BE2C (cell line): ENCODE data around the gene GLB1L3.
"Not testable (repeated sequence)": the region's sequence is repeated elsewhere in the genome, so short reads cannot be mapped to it uniquely, and the experiment has no call there.

ENCODE experiments used
- DNase-seq: peaks from one replicate; pipeline ENCODE4 v3.0.0-alpha.2; 2020
- H3K27me3 ChIP-seq: fragments of 250-450 bp; sonication (Bioruptor Pico); 2 replicates; pipeline ENCODE4 v1.5.1; 2020; ENCODE audit warnings: mild to moderate bottlenecking
- H3K36me3 ChIP-seq: fragments of 250-450 bp; sonication (Bioruptor Pico); 2 replicates; pipeline ENCODE4 v1.5.1; 2020; ENCODE audit warnings: mild to moderate bottlenecking
- H3K4me1 ChIP-seq: fragments of 250-450 bp; sonication (Bioruptor Pico); 2 replicates; pipeline ENCODE4 v1.5.1; 2020
- H3K4me3 ChIP-seq: 2 replicates; pipeline ENCODE4 v1.5.1; 2011; ENCODE audit warnings: low read depth, low read length
- H3K9me3 ChIP-seq: fragments of 250-450 bp; sonication (Bioruptor Pico); 2 replicates; pipeline ENCODE4 v1.5.1; 2020
- CTCF ChIP-seq: IDR thresholded peaks from 2 replicates; pipeline ENCODE4 v1.5.1; 2012; ENCODE audit warnings: mild to moderate bottlenecking, low read depth, low read length

The GLB1L3 gene

GRCh38 chr11:134283461-134284230 lies 7.5 kb downstream of the GLB1L3 start:
- DNase-seq: no peak
- Histone ChIP-seq H3K36me3 (no peaks in the 10 kb centered on the region), H3K4me3 (no peak overlapping the region), H3K27me3 (peaks cover 20% of the 10 kb centered on the region), H3K4me1 (no peaks in the 10 kb centered on the region), H3K9me3 (no peaks in the 10 kb centered on the region)
- TF ChIP-seq CTCF: no peak

- not testable (repeated sequence) for H3K4me3 ChIP-seq, H3K4me1 ChIP-seq, H3K36me3 ChIP-seq, DNase-seq, H3K9me3 ChIP-seq
- H3K27me3 ChIP-seq: peaks cover 16% of the 10 kb centered on the region
Measured at GRCh38 chr11:134284349-134284748, 8.2 kb downstream of the GLB1L3 start.

GRCh38 chr11:134287561-134287960 lies 11.4 kb downstream of the GLB1L3 start:
- Histone ChIP-seq H3K4me3 (no peak overlapping the region), H3K36me3 (no peaks in the 10 kb centered on the region), H3K27me3 (no peaks in the 10 kb centered on the region), H3K9me3 (no peaks in the 10 kb centered on the region), H3K4me1 (no peaks in the 10 kb centered on the region)
- no peak for DNase-seq
- TF ChIP-seq CTCF: no peak

GRCh38 chr11:134288486-134288885 lies 12.3 kb downstream of the GLB1L3 start:
- DNase-seq: no peak
- H3K36me3 ChIP-seq: no peaks in the 10 kb centered on the region
- no peaks in the 10 kb centered on the region for H3K4me1 ChIP-seq
- no peak overlapping the region for H3K4me3 ChIP-seq
- TF ChIP-seq CTCF: no peak
- no peaks in the 10 kb centered on the region for H3K9me3 ChIP-seq
- no peaks in the 10 kb centered on the region for H3K27me3 ChIP-seq

GRCh38 chr11:134289167-134289566 lies 13.0 kb downstream of the GLB1L3 start:
- Histone ChIP-seq H3K9me3 (no peaks in the 10 kb centered on the region), H3K4me3 (no peak overlapping the region), H3K27me3 (no peaks in the 10 kb centered on the region), H3K36me3 (no peaks in the 10 kb centered on the region), H3K4me1 (no peaks in the 10 kb centered on the region)
- no peak for TF ChIP-seq CTCF
- DNase-seq: no peak

GRCh38 chr11:134289789-134290188 lies 13.6 kb downstream of the GLB1L3 start:
- no peak for DNase-seq
- H3K9me3 ChIP-seq: no peaks in the 10 kb centered on the region
- 0 out of 2 replicates have a peak, but pooled peaks cover 3% of the 10 kb centered on the region for H3K27me3 ChIP-seq
- TF ChIP-seq CTCF: no peak
- no peaks in the 10 kb centered on the region for H3K36me3 ChIP-seq
- H3K4me3 ChIP-seq: no peak overlapping the region
- no peaks in the 10 kb centered on the region for H3K4me1 ChIP-seq

GRCh38 chr11:134290646-134291045 lies 14.5 kb downstream of the GLB1L3 start:
- no peak for TF ChIP-seq CTCF
- no peak overlapping the region for H3K4me3 ChIP-seq
- H3K27me3 ChIP-seq: 0 out of 2 replicates have a peak, but pooled peaks cover 5% of the 10 kb centered on the region
- H3K9me3 ChIP-seq: no peaks in the 10 kb centered on the region
- DNase-seq: no peak
- H3K36me3 ChIP-seq: no peaks in the 10 kb centered on the region
- H3K4me1 ChIP-seq: no peaks in the 10 kb centered on the region
